Activated T-helper 1 cell treated with anti-CD3 and anti-CD28 coated beads, Interleukin-12 subunit alpha, Interleukin-12 subunit beta, Interleukin-2, Interleukin-4 antibody, amounts not matched to agents 30 ng/mL and 10 ng/mL and 1 ng/mL, durations not matched to agents 14 hours and 24 hours and 36 hours (primary cell): ENCODE measurements around the gene FGFR3. TPM values are rescaled to one million over a fixed set of nuclear protein-coding genes. Genes with fewer than 3 reads are reported as not detected.
A peak's percentile ranks its signal among the peaks of the same experiment; 100 is the strongest.

Experiments
- DNase-seq: peaks from one replicate; pipeline ENCODE4 v3.0.0; 2021; ENCODE audit warnings: low spot score
- H3K27ac Mint-ChIP-seq: one replicate; pipeline ENCODE4 v1.8.0; 2021; ENCODE audit warnings: mild to moderate bottlenecking, mixed read lengths
- H3K27me3 Mint-ChIP-seq: one replicate; pipeline ENCODE4 v1.8.0; 2022; ENCODE audit warnings: mild to moderate bottlenecking, moderate library complexity, mixed read lengths; ENCODE audit not compliant: insufficient read depth
- H3K36me3 Mint-ChIP-seq: one replicate; pipeline ENCODE4 v1.8.0; 2021; ENCODE audit warnings: low read depth, mixed read lengths
- H3K4me1 Mint-ChIP-seq: one replicate; pipeline ENCODE4 v1.8.0; 2021; ENCODE audit warnings: low read depth, mixed read lengths
- H3K4me3 Mint-ChIP-seq: one replicate; pipeline ENCODE4 v1.8.0; 2021; ENCODE audit warnings: mild to moderate bottlenecking, moderate library complexity, mixed read lengths
- H3K9me3 Mint-ChIP-seq: one replicate; pipeline ENCODE4 v1.8.0; 2021; ENCODE audit warnings: mixed read lengths
- intact Hi-C: fragments of 100-400 bp; cut with micrococcal nuclease; formaldehyde crosslinking; loops from one replicate; pipeline ENCODE4 v1.15.1; 2024
- total RNA-seq: library from RNA; stranded (reverse); gene quantifications from 2 replicates; pipeline ENCODE4 v1.2.3, GENCODE V29; 2022

The FGFR3 gene
- total RNA-seq, 1 donor from 2014 or later: 0.29 TPM

DNA sequence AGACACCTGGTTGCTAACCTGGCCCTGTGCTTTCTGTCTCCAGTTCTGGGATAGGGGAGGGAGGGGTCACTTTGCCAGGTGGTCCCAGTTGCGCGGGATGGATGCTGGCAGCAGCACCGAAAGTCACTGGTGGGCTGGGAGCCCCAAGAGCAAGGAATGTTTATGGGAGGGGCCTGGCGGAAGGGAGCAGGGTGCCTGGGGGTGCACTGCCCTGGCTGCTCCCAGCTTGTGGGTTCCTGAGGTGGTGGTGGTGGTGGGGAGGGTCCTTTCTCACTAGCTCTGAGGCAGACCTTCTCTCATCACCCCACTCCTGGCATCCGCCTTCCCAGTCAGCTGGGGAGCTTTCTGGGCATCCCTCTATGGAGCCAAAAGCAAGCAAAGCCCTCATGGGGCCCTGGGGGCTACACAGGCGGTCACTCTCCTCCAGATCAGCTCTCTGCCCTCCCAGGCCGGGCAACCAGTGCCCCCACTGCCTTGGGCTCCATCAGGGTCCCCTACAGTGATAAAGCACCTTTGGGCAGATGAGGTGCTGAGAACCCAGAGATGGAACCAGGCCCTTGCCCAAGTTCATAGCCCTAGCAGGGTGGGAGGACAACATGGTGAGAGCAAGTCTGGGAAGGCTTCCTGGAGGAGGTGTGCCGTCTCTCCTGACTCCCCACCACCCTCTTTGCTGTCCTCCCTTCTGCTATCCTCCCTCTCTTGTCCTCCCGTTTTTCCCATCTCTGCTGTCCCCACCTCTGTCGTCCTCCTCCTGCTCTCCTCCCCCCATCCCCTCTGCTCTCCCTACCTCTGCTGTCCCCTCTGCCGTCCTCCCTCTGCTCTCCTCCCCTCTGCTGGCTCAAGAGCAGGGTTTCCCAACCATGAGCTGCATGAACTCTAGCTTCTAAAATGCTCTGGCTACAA is 16.0 kb downstream of the FGFR3 start:
- Mint-ChIP-seq H3K4me1 (no peaks in the 10 kb centered on the region), H3K4me3 (no peak overlapping the region), H3K27me3 (no peaks in the 10 kb centered on the region), H3K27ac (no peak overlapping the region), H3K9me3 (no peaks in the 10 kb centered on the region), H3K36me3 (peaks cover 4% of the 10 kb centered on the region)
- intact Hi-C loops: no loop called here
- DNase-seq: no peak

GRCh38 chr4:1809754-1810502 is 16.8 kb downstream of the FGFR3 start:
- Mint-ChIP-seq H3K27ac (no peak overlapping the region), H3K9me3 (no peaks in the 10 kb centered on the region), H3K4me1 (no peaks in the 10 kb centered on the region), H3K27me3 (no peaks in the 10 kb centered on the region), H3K36me3 (peaks cover 10% of the 10 kb centered on the region), H3K4me3 (no peak overlapping the region)
- intact Hi-C loops: loop anchor here (1.0 kb wide), 2 partner anchors 62 to 89 kb away; no protein-coding TSS in a partner anchor
- peak; percentile 57 for DNase-seq

DNA sequence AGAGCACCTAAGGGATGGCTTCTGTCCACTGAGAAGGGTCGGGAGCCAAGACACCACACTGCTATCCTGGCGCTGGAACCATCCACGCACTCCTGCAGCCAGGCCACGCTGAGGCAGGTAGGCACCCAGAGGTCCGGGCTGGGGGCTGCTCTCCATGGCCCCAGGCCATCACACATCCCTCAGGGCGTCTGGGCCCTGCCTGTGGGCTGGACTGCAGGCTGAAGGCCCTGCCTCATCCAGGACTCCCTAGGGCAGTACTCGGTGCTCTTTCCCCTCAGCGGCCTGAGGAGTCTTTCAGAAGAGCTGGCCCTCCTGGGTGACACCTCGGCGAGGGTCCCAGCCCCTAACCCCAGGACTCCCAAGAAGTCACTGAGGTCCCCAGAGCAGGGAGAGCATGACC is 17.7 kb downstream of the FGFR3 start:
- Mint-ChIP-seq H3K4me3 (no peak overlapping the region), H3K36me3 (peaks cover 10% of the 10 kb centered on the region), H3K27ac (no peak overlapping the region), H3K27me3 (no peaks in the 10 kb centered on the region), H3K9me3 (no peaks in the 10 kb centered on the region), H3K4me1 (no peaks in the 10 kb centered on the region)
- DNase-seq: no peak
- intact Hi-C loops: loop anchor here (1.0 kb wide), 2 partner anchors 62 to 89 kb away; no protein-coding TSS in a partner anchor

DNA sequence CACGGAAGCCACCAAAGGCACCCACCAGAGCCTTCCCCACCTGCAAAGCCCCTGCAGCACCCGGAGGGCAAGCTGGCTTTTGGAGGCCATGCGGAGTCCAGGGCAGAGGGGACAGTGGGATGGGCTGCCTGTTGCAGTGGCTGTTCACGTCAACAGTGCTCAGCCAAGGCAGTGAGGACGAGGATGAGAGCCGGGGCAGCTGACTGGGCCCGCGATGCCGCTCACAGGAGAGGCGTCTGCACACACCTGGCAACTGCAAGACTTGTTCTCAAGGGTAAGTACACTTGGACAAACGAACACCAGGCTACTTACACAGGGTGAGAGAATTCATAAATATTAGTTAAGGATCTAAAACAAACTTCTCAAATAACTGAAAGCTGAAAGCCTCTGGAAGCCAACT is 19.6 kb downstream of the FGFR3 start:
- H3K27me3 Mint-ChIP-seq: no peaks in the 10 kb centered on the region
- no peak overlapping the region for H3K4me3 Mint-ChIP-seq
- intact Hi-C loops: no loop called here
- H3K9me3 Mint-ChIP-seq: no peaks in the 10 kb centered on the region
- peaks cover 11% of the 10 kb centered on the region for H3K36me3 Mint-ChIP-seq
- H3K27ac Mint-ChIP-seq: no peak overlapping the region
- DNase-seq: no peak
- H3K4me1 Mint-ChIP-seq: no peaks in the 10 kb centered on the region

DNA sequence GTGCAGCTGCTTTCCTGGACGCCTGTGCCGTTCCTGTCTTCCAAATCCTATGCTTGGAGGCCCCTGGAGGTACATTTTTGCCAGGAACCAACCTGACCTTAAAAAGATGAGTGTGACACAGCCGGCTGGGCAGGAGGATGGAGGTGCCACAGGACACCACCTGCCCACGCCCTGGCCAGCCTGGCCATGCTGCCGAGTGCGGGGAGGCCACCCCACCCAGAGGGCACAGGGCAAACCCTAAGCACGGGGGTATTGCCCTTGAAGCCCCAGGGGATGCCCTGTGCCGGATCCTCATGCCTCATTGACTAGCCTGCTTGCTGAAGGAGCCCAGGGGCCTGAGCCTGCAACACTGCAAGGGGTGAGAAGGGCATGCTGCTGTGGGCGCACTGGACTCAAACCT is 20.1 kb downstream of the FGFR3 start:
- H3K36me3 Mint-ChIP-seq: peaks cover 11% of the 10 kb centered on the region
- no peak overlapping the region for H3K27ac Mint-ChIP-seq
- no peaks in the 10 kb centered on the region for H3K9me3 Mint-ChIP-seq
- intact Hi-C loops: no loop called here
- no peaks in the 10 kb centered on the region for H3K27me3 Mint-ChIP-seq
- no peak for DNase-seq
- no peaks in the 10 kb centered on the region for H3K4me1 Mint-ChIP-seq
- H3K4me3 Mint-ChIP-seq: no peak overlapping the region

GRCh38 chr4:1813915-1814314 is 20.8 kb downstream of the FGFR3 start:
- Mint-ChIP-seq H3K4me3 (no peak overlapping the region), H3K9me3 (no peaks in the 10 kb centered on the region), H3K27ac (no peak overlapping the region), H3K27me3 (no peaks in the 10 kb centered on the region), H3K4me1 (no peaks in the 10 kb centered on the region), H3K36me3 (peaks cover 11% of the 10 kb centered on the region)
- intact Hi-C loops: no loop called here
- no peak for DNase-seq

DNA sequence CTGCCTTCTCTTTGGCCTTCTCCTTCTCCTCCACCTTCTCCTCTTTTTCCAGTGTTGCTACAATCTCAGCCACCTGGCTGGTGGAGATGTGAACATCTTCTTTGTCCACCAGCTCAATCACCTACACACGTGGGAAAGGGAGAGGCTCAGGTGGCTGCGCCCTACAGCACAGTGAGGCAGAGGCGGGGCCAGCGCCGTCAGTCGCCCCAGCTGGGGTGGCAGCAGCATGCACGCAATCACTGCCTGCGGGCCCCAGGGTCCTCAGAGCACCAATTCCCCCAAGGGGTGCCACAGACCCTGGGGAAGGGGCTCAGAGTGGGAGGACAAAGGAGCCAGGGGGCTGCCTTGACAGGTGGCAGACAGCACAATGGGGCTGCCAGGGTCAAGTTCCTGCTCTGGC is 21.4 kb downstream of the FGFR3 start:
- H3K4me3 Mint-ChIP-seq: no peak overlapping the region
- no peak for DNase-seq
- H3K27me3 Mint-ChIP-seq: no peaks in the 10 kb centered on the region
- H3K9me3 Mint-ChIP-seq: no peaks in the 10 kb centered on the region
- H3K27ac Mint-ChIP-seq: no peak overlapping the region
- H3K36me3 Mint-ChIP-seq: peaks cover 15% of the 10 kb centered on the region
- intact Hi-C loops: no loop called here
- H3K4me1 Mint-ChIP-seq: no peaks in the 10 kb centered on the region

DNA sequence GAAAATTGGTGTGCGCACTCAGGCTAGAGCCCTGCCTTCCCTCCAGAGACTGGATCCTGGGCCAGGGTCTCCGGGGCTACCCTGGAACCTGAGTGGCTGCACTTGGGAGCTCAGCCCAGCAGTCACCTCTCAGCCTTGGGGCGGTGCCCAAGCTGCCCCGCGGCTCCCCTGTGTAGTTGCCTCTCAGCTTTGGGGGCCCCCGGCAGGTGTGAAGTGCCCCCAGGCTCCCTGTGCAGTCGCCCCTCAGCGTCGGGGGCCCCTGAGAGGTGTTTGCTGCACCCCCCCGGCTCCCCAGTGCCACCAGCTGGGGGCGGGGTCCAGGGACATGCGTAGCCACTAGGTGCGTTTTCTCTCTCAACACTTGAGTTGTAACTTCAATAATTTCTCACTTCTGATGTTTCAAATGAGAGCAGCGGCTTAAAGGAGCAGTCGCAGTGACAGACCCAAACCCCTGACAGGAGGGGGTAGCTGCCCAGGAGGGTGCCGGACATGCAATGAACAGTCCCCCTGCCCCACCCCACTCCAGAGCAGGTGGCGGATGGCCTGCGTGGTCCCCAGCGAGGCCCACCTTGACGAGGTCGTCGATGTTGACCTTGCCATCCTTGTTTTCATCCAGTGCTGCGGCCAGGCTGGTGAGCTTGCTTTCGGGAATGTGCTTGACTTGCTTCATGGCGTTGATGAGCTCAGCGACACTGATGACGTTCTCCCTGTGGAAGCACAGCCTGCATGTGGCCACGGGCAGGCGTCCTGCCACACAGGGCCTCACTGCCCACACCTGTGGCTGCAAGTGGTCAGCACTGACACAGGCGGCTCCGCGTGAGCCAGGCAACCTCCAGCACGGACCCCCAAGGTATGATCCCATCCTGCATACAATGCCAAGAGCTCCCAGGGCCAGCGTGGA is 22.3 kb downstream of the FGFR3 start:
- Mint-ChIP-seq H3K4me1 (no peaks in the 10 kb centered on the region), H3K27me3 (no peaks in the 10 kb centered on the region), H3K36me3 (peaks cover 18% of the 10 kb centered on the region), H3K27ac (no peak overlapping the region), H3K9me3 (no peaks in the 10 kb centered on the region), H3K4me3 (no peak overlapping the region)
- DNase-seq: no peak
- intact Hi-C loops: no loop called here

- Mint-ChIP-seq H3K4me3 (no peak overlapping the region), H3K27ac (no peak overlapping the region), H3K36me3 (peaks cover 19% of the 10 kb centered on the region), H3K27me3 (no peaks in the 10 kb centered on the region), H3K9me3 (no peaks in the 10 kb centered on the region), H3K4me1 (no peaks in the 10 kb centered on the region)
- intact Hi-C loops: no loop called here
- no peak for DNase-seq
These were observed 23.1 kb downstream of the FGFR3 start for GRCh38 chr4:1815997-1816860.

DNA sequence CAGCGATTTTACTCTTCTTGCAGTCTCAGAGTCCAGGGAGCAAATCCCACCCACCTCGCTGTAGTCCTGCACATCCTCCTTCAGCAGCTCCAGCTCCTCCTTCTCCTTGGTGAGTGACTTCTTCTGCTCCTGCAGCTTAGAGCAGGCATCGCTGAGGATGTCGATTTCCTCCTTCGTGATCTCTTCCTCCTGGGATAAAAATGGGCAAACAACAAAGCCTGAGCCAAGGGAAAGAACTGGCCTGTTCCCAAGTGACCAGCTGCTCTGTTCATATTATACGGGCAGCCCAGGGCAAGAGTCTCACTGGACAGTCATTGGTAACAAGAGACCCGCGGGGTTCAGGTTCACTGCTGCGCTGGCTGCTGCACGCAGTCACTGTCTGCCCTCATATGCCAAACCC is 26.2 kb downstream of the FGFR3 start:
- Mint-ChIP-seq H3K27me3 (no peaks in the 10 kb centered on the region), H3K4me1 (no peaks in the 10 kb centered on the region), H3K27ac (no peak overlapping the region), H3K4me3 (no peak overlapping the region), H3K36me3 (peaks cover 23% of the 10 kb centered on the region), H3K9me3 (no peaks in the 10 kb centered on the region)
- intact Hi-C loops: no loop called here
- DNase-seq: no peak

DNA sequence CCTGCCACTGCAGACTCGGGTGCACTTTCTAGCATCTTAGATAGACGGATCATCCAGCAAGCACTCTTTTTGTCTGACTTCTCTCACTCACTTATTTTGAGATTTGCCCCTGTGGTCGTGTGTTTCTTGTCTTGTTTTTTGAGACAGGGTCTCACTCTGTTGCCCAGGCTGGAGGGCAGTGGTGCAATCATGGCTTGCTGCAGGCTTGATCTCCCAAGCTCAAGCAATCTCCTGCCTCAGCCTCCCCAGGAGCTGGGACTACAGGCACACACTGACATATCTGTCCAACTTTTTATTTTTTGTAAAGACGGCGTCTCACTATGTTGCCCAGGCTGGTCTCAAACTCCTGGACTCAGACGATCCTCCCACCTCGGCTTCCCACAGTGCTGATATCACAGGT is 26.7 kb downstream of the FGFR3 start:
- no peak for DNase-seq
- H3K27me3 Mint-ChIP-seq: no peaks in the 10 kb centered on the region
- no peaks in the 10 kb centered on the region for H3K9me3 Mint-ChIP-seq
- H3K4me3 Mint-ChIP-seq: no peak overlapping the region
- no peak overlapping the region for H3K27ac Mint-ChIP-seq
- no peaks in the 10 kb centered on the region for H3K4me1 Mint-ChIP-seq
- H3K36me3 Mint-ChIP-seq: peaks cover 20% of the 10 kb centered on the region
- intact Hi-C loops: no loop called here
